GM21529 (cell line): ENCODE data around the gene NAV2.
"Not testable (repeated sequence)": the region's sequence is repeated elsewhere in the genome, so short reads cannot be mapped to it uniquely, and the experiment has no call there.

ENCODE experiments used
- ATAC-seq: cut with Tn5 transposase; IDR thresholded peaks from one replicate; pipeline ENCODE4 v1.9.1; 2021; ENCODE audit not compliant: unreplicated experiment

NAV2 gene

DNA sequence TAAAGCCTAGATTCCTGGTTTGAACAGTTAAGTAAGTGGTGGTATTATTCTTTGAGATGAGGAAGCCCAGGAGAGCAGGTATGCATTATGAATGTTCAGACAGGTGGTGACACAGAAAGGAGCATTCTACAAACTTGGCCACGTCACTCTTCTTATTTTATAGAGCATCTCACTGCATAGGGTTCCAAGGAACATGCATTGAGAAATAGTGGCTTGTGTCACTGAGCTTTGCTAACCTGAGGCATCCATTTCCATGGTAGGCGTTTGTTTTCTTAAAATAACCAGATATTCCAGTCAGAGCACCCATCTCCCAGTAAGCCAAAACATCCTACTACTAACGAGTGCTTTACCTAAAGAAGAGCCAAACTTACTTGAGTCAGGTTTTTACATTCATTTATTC, 169.7 kb downstream of the NAV2 start:
- no peak for ATAC-seq

DNA sequence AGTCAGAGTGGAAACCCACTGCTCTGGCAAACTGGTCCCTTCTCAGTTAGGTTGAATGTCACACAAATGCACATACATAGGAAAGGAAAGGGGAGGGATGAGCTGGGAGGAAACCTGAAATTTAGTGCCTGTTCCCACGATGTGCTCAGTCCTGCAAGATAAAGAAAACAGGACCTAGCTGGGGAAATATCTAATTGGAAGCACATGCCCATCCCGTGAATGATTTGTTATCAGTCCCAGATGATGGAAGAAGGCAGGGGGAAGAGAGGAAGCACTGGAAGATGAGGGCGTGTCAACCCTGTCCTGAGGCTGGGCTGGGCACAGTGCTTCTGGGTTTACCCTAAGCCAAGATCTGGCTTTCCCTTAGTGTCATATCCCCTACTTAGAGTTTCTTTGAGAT, 173.9 kb downstream of the NAV2 start:
- ATAC-seq: no peak

DNA sequence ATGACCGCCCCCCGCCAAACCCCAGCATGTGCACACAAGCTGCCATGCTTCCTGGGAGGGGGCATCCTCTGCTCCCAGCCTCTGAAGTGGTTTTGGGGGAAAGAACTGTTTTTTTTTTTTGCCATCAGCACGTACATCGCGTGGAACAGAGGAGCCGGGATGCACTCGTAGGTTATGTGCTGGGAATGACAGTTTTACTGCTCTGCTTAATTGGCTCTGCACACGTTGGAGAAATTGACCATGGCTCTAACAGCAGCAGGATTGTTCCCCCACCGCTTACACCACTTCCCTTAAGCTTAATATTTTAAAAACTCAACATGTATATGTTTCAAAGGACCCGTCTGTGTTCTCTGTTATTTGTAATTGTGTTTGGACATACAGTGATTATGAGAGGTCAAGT, 175.2 kb downstream of the NAV2 start:
- no peak for ATAC-seq

DNA sequence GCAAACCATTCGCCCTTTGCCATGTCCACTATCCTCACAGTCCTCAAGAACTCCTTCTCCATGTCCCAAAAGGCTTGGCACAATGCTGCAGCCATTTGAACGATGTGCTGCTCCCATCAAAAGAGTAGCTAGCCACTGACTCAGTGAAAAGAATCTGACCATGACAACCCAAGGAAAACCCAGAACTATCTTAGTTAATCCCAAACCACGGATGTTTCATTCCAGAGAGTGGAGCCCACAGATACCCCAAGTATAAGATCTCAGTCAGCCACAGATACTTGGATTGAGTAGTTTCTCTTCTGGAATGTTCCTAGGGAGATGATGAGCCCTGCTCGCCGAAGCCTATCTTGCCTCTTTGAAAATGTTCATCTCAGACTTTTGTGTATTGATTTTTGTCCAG, 176.9 kb downstream of the NAV2 start:
- no peak for ATAC-seq

DNA sequence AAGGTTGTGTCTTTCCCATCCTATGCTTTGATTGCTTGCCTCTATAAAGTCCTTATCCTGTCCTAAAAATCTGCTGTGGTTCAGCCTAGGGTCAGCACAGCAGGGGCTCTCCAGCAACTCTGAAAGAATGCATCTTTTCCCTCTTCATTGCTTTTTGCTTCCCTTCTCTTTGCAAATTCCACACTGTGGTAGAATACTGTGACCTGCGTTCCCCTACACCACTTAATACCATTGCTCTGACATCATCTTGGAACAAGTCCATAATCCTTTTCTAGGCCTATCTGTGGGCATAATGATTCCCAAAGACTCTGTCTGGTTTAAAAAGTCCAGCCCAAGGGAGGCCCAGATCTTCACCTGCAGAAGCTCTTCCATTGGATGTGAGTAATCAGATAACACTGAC, 177.7 kb downstream of the NAV2 start:
- no peak for ATAC-seq

DNA sequence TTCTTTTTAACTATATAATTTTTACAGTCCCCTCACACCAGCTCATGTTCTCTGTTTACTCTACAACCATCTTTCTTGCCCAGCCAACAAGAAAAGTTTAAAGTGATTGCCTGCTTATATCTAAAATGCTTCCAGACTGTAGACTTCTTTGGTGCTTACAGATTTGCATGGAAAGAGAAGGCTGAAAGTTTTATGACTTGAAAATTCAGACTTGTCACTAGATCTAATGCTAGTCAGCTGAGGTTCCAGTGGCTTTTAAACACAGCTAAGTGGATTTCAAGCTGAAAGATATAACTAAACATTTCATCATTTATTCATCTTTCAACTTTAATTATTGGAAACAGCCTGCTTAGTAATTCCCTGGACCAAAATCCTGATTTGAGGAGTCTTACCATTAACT, 178.4 kb downstream of the NAV2 start:
- no peak for ATAC-seq

DNA sequence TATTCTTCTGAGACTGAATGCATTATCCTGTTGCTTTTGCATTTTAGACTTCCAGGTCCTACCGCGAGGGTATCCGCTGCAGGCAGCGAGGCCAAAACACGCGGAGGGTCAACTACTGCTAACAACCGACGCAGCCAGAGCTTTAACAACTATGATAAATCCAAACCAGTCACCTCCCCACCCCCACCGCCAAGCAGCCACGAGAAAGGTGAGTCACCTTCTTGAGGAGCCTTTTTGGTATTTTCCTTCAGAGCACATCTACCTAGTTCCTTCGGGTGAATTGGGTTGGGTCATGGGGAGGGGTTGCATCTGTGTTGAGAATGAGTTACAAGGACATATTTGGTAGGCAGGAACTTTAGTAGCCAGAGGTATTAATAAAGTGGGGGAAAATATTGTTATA, 179.8 kb downstream of the NAV2 start:
- ATAC-seq: no peak

DNA sequence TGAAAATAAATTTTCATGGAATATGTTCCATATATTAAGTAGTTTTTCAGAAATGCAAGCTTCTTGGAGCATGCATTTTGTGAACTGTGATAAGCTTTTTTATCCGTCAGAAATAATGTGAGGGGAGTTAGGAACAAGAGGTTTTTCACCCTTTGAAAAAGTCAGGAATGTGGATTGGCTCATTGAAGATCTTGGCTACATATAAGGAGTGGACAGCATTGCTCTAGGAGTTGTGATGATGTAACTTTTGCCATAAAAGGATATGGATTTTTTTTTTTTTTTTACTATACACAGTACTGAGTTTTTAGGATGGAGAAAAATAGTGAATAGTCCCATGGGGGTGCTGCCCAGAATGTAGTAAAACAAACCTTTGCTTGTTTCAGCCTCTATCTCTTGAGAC, 180.2 kb downstream of the NAV2 start:
- no peak for ATAC-seq

DNA sequence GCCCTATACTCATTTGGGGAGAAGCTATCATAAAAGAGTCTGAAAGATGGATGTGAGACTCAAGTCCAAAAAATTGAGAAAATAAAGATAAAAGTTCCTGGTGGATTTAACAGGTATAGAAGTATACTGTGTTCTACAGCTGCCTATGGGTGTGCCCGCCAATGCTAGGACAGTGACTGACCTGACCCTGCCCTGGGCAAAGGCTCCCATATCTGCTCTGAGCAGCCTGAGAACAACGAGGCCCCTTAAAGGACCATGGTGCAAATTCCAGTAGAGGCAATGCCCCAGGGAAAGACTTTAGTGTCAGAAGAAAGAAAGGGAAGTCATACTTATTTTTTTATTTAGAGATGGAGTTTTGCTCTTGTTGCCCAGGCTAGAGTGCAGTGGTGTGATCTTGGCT, 181.8 kb downstream of the NAV2 start:
- no peak for ATAC-seq

DNA sequence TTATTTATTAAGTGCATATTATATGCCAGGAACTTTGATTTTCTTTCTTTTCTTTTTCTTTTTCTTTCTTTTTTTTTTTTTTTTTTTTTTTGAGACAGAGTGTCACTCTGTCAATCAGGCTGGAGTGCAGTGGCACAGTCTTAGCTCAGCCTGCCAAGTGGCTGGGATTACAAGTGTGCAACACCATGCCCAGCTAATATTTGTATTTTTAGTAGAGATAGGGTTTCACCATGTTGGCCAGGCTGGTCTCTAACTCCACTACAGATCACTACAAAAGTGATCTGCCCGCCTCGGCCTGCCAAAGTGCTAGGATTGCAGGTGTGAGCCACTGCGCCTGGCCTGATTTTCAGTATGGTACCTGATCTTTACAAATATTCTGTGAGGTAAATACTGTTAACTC, 182.4 kb downstream of the NAV2 start:
- not testable (repeated sequence) for ATAC-seq

DNA sequence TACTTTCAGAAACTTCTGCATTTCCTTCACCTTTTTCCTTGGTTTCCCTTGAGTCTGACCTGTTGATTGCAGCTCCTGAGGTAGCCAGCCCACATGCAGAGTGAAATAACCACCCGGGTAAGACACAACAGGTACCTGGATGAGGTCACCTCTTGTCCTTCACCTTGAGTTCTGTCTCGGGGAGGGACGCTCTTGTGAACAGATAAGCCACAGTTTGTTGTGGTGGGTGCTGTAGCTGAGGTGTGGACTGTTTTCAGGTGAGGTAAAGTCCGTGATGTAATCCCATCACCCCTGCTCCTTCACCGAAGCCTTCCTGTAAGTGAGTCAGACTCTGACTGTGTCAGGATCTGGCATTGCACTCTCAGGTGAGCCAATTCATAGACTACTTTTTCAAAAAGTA, 183.1 kb downstream of the NAV2 start:
- ATAC-seq: no peak

DNA sequence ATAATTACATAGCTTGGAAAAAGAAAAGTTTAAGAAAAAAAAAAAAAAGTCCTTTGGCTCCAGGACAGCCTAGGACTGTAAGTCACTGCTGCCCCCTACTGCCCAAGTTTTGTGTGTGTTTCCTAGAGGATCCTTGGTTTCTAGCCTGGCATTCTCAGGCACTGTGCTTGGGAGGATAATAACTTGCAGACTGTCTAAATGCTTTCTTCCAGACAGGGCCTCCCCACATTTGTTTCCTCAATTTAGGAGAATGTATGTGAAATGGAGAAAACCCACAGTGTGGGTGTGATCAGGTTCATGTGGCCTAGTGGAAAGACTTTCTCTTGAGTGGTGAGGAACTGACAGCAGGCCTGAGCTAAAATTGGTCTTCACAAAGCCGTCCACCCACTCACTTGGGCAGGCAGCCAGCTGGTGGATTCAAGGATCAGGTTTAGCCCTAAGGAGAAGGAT, 191.0 kb downstream of the NAV2 start:
- ATAC-seq: no peak

DNA sequence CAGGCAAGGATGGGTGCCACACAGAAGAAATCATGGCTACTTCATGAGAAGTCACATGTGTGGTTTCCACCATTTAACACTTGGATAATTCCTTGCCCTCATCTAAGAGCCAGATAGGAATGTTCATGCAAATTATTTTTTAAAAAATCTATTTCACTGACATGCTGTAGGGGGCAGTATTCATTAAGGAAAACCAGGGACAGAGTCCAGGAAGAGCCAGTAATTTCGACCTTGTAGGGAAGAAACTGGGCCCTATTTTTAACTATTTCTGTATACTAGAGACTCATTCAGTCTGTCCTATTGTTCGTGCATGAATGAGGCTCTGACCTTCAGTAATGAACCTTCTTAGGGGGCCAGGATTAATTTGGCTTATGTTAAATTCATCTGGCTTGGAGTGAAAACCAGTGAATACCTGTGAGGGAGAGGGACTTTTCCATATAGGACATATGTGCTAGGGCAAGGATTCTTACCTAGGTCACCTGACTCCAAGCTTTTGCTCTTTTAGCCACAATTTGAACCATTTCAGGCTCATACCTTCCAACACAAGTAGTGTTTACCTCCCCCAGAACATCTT, 192.7 kb downstream of the NAV2 start:
- no peak for ATAC-seq

DNA sequence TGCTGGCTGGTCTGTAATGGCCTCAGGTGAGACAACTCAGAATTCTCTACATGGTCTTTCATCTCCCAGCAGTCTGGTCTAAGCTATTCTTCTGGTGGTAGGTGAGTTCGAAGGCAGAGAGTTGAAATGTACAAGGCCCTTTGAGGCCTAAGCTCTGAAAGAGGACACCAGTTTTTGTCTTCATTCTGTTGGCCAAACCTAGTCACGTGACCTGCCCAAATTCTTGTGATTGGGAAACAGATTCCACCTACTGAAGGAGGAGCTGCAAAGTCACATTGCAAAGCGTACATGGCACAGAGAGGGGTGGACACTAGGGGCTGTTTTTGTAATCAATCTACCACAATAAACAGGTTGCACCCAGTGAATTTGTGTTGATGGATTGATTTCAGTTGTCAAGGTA, 193.5 kb downstream of the NAV2 start:
- ATAC-seq: no peak

DNA sequence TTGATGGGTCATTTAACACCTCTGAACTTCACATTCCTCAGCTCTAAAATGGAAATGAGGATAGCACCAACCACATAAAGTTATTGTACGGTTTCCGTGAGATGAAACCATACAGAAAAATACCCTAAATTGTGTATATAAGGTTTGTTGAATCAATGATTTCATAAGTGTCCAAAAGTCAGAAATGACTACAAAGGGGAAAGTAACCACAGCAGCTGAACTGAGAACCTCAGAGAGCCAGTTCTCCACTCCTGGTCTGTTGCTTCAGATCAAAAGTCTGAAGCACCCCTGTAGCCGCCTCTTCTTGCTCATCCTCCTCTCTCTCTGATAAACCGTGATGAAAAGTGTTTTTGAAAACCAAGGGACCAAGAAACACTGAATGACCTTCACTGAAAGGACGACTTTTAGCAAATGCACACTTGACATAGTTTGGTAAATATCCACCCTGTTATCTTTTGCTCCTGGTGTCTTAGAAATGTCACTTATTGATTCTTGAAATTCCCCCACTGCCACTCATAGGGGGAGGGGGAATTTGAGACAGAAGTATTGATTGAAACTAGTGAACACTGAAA, 194.5 kb downstream of the NAV2 start:
- peak; percentile 60 for ATAC-seq

DNA sequence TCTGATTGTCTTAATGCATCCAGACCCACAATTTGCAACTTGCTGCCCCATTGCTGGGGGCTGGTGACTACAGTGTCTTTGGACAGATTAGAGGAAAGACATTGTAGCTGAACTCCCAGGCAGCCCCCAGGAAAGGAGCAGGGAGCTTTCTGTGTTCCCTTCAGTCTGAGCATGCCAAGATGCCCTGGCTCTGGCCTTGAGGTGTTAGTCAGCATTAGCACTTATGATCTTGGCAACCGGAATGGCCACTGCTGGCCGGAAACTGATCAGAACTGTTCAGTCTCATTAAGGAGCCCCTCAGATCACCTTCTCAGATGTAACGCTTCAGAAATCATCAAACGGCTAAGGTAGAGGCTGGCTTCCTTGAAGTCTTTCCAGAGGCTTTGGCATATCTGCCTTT, 195.2 kb downstream of the NAV2 start:
- no peak for ATAC-seq

DNA sequence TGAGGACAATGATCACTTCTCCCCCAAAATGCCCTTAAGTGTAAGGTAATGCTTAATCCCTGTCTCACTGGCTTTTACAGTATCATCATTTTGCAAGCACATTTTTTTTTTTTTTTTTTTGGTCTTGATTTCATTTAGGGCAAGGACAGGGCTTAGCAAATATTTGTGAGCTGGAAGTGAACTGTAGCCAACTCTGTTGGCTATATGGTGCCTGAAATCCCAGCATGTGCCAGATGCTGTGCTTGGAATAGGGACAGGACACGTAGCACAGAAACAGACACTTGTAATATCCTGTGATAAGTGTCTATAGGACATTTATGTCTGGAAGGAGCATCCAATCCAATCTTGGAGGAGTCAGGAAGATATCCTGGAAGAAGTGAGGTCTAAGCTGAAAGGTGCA, 198.3 kb downstream of the NAV2 start:
- no peak for ATAC-seq

DNA sequence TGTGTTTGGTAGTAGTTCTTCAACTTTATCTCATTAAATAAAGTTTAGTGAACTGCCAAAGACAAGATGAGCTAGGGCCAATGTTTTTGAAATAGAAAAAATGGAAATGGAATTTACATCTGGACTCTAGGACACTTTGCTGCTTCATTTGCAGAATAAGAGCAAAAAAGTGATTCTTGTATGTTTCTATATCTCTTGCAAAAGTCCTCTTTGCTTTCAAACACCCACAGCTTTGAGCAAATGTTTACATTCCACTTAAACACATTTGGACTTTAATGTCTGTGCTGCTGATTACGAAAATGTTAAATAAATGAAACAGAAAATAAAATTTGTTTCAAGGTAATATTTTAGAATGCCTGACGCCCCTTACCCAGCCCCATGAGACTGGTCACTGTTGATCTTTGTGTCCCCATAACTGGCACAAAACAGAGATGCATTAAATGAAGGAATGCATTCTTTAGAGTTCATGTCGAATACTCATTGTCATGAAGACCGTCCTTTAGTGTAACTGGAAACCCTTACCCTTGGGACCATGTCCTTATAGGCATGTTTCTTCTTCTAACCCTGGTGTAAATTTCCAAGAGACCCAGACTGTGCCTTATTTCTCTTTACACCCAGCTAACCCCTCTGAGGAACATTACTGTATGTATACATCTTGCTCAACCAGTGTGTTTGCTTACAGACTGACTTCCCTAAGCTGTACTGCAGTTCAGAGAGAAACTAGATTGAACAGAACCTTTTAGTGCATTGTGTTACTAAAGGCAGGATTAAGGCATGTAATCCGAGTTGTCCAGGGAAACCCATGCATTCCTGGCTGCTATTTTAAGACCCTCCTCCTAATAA, 199.7 kb downstream of the NAV2 start:
- ATAC-seq: no peak

DNA sequence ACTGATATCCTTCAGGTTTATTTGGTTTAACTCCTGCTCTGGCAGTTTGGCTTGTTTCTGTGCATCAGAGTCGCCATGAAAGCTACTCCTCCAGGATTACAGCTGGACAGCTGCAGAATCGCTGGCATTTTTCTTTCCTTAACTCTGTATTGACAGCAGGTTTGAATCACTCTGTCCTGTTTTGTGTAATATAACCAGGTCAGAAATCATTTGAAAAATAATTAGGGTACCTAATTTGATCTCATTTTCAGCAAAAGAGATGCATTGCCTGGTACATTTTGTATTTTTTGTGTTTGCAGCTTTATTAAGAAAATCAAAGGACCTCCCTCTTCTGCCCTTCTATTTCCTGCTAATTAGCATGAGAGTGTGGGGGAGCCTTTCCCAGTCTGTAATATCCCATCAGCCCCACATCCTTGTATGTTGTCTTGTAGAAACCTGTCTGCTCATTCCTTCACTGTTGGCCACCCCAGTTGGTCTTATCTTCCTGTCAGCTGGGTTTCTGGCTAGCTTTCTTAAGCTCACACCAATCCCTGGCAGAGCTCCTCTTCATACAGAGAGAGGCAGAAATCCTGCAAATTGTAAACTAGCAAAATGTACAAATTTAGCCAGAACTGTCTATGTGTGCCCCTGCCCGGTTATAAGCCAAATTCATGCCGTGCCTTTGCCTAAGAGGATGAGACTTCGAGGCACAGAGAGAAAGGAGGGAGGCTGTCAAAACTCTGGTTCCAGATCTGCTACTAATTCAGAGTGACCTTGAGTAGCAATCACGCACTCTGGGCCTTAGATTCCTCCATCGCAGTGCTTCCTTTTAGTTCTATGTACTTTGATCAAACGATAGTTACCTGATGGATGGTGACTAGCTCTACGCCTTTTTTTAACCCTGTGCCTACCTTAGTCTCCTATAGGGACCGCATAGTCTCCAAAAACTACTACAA, 200.6 kb downstream of the NAV2 start:
- ATAC-seq: no peak

DNA sequence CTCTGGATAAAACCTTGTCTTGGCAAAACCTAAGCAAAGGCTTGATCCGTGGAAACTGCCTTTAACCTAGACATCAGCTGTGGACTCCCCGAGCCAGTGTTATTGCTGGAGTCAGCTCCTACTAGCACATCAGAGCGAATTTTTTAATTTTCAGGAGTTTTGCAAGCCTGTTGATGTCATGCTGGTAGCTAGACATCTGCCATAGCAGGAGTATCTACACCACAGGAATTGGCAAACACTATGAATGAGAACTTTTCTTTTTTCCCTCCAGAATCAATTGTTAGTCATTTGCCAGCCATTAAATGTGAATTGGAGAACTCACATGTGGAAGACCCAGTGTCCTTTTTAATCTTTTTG, 201.2 kb downstream of the NAV2 start:
- no peak for ATAC-seq

DNA sequence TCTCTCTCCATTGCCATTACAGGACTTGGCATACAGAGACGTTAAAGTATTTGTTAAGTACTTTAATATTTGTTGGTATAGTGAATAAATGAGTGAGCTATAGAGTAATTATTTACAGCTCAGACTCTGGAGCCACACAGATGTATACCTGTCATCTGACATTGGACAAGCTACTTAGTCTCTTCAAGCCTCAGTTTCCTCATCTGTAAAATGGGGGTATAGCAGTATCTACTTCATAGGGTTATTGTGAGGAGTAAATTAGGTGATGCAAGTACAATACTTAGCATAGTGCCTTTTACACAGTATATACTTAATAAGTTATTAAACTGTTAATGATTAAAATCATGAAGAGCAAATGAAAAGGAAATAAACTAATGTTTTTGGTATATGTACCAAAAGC, 203.2 kb downstream of the NAV2 start:
- ATAC-seq: no peak

DNA sequence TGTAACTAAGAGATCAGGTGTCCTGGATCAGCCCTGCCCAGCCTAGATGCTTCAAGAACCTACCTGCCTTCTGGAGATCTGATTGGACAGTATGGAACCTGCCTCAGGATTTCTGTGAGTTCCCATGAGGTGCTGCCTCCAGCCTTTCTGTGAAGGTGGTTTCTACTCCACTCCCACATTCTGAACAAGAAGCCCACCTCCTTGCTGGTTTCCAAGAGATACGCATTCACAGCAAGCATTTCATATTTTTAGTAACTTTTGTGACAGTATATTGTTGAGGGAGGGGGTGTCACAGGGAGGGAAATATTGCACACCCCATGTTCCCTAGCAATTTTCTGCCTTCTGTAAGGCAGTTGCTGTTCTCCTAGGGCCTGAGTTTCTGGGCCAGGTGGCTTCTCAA, 204.4 kb downstream of the NAV2 start:
- ATAC-seq: no peak
